PFSK-1 (cell line): ENCODE measurements around the gene TASP1.

Experiments used
- FOXP2 ChIP-seq: optimal IDR thresholded peaks from 2 replicates; pipeline ENCODE3; 2011; ENCODE audit warnings: borderline replicate concordance, control low read depth, inconsistent platforms; ENCODE audit not compliant: insufficient read depth; ENCODE audit errors: extremely low read length, extremely low read depth
- SIN3A ChIP-seq: IDR thresholded peaks from 2 replicates; pipeline ENCODE4 v1.6.1; 2012; ENCODE audit warnings: mild to moderate bottlenecking, low read length, moderate library complexity, borderline replicate concordance; ENCODE audit not compliant: insufficient read depth
- TF ChIP-seq, protein P1 (sequence below), 2 experiments: IDR thresholded peaks; 2 replicates each; pipeline versions ENCODE4 v1.6.1 to v1.8.0; 2011 to 2012; ENCODE audit warnings: low read depth in 2 of 2, low read length in 2 of 2, control low read depth in 1 of 2, inconsistent platforms in 1 of 2, mild to moderate bottlenecking in 1 of 2, moderate library complexity in 1 of 2; ENCODE audit not compliant: insufficient read depth in 1 of 2

DNA sequence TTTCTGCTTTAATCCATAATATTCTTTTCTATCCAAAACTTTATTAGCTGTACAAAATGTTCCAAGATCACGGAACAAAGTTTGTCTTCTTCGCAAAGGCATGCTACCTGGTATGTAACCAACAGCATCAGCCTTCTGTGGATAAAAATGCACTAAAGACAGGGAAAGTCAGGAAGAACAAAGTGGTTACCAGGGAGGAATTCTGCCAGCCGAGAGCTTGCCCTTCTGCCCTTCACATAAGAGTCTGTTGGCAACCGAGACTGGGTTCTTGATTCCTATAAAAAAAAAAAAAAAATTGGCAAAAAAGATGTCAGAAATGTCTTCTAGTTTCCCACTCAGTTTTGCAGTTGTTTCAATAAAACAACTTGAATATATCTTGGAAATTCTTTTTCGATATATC is 58.0 kb downstream of the TASP1 start:
- TF ChIP-seq SIN3A = no peak
- TF ChIP-seq, protein P1, sequence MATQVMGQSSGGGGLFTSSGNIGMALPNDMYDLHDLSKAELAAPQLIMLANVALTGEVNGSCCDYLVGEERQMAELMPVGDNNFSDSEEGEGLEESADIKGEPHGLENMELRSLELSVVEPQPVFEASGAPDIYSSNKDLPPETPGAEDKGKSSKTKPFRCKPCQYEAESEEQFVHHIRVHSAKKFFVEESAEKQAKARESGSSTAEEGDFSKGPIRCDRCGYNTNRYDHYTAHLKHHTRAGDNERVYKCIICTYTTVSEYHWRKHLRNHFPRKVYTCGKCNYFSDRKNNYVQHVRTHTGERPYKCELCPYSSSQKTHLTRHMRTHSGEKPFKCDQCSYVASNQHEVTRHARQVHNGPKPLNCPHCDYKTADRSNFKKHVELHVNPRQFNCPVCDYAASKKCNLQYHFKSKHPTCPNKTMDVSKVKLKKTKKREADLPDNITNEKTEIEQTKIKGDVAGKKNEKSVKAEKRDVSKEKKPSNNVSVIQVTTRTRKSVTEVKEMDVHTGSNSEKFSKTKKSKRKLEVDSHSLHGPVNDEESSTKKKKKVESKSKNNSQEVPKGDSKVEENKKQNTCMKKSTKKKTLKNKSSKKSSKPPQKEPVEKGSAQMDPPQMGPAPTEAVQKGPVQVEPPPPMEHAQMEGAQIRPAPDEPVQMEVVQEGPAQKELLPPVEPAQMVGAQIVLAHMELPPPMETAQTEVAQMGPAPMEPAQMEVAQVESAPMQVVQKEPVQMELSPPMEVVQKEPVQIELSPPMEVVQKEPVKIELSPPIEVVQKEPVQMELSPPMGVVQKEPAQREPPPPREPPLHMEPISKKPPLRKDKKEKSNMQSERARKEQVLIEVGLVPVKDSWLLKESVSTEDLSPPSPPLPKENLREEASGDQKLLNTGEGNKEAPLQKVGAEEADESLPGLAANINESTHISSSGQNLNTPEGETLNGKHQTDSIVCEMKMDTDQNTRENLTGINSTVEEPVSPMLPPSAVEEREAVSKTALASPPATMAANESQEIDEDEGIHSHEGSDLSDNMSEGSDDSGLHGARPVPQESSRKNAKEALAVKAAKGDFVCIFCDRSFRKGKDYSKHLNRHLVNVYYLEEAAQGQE (IDR thresholded peaks at IDR 0.05; ENCODE audit: insufficient read depth in 1 of 2, low read depth in 2 of 2, low read length in 2 of 2) = no peak
- TF ChIP-seq FOXP2 = no peak
